Psoas muscle (tissue), 8 donors: ENCODE data around the gene EXD3. TPM values are rescaled to one million over a fixed set of nuclear protein-coding genes. Genes with fewer than 3 reads are reported as not detected.

ENCODE experiments used
- ATAC-seq, 4 donors: fragments of 200-7000 bp; cut with Tn5 transposase; one replicate each; pipeline ENCODE4 v1.9.1; 2020; ENCODE audit warnings: moderate library complexity in 3 of 4, mild to moderate bottlenecking in 2 of 4
- DNase-seq, 2 donors: peaks; one replicate each; pipeline ENCODE4 v3.0.0-alpha.2; 2020
- H3K27ac ChIP-seq: fragments of 200-600 bp; one replicate; pipeline ENCODE4 v1.8.0; 2022
- H3K27me3 ChIP-seq, 3 donors: fragments of 200-600 bp in 1 of 3; one replicate each; pipeline versions ENCODE4 v1.6.1 to v1.8.0; 2013 to 2022; ENCODE audit warnings: low read length in 2 of 3, mild to moderate bottlenecking in 2 of 3, moderate library complexity in 1 of 3; ENCODE audit not compliant: insufficient read depth in 3 of 3
- H3K36me3 ChIP-seq, 2 donors: fragments of 200-600 bp in 1 of 2; one replicate each; pipeline versions ENCODE4 v1.6.1 to v1.8.0; 2013 to 2022; ENCODE audit warnings: low read depth in 1 of 2, mild to moderate bottlenecking in 1 of 2, moderate library complexity in 1 of 2; ENCODE audit not compliant: insufficient read depth in 1 of 2
- H3K4me1 ChIP-seq: fragments of 200-600 bp; one replicate; pipeline ENCODE4 v1.8.0; 2022
- H3K4me3 ChIP-seq: fragments of 200-600 bp; one replicate; pipeline ENCODE4 v1.8.0; 2022; ENCODE audit warnings: mild to moderate bottlenecking
- H3K9me3 ChIP-seq: fragments of 200-600 bp; one replicate; pipeline ENCODE4 v1.8.0; 2022
- WGBS, 3 donors: extraction: QIAGEN DNeasy Blood & Tissue Kit; methylation state at CpG; one replicate each; pipeline versions ENCODE4 v1.1.6 to v1.1.7; 2013; 5-methylcytosine and 5-hydroxymethylcytosine counted together
- intact Hi-C, 2 donors: fragments of 100-400 bp; cut with DNase I; formaldehyde crosslinking; loops; one replicate each; pipeline versions ENCODE4 v1.11.0 to v1.14.2; 2022
- polyA plus RNA-seq, 3 donors: library from polyadenylated mRNA; stranded (reverse); fragments of 200-250 nt; gene quantifications; one replicate each; pipeline ENCODE4 v1.2.3, GENCODE V29; 2013
- total RNA-seq, 4 donors: library from RNA; stranded (reverse); fragmentation: NEBNext Ultra II Directional in 2 of 4; extraction: Animal tissue kit (Norgen Biotek cat#: 25700) in 2 of 4; gene quantifications; one replicate each; pipeline versions ENCODE4 v1.2.1 to v1.2.4, GENCODE V29; 2021 to 2023
- TF ChIP-seq, protein P1 (sequence below): fragments of 200-600 bp; IDR thresholded peaks from one replicate; pipeline ENCODE4 v1.8.0; 2022; ENCODE audit warnings: antibody characterized with exemption
- donor health status: healthy with polysubstance abuse.
- donor health status: DM: no; HTN: no; CAD: no; lungs with moderate emphysema.
- donor health status: Bipolar disorder and iron deficiency.
- donor health status: healthy.
- donor health status: DM: yes; HTN: yes; CAD: no.
- donor health status: DM: no; HTN: no; CAD: no.
- donor health status: DM: no; HTN: no; CAD: no.
- donor health status: DM: yes; HTN: yes; CAD: no.

Gene EXD3
- total and polyA plus RNA-seq, 7 donors: 5.7 to 11.2 (median 9.4) TPM

DNA sequence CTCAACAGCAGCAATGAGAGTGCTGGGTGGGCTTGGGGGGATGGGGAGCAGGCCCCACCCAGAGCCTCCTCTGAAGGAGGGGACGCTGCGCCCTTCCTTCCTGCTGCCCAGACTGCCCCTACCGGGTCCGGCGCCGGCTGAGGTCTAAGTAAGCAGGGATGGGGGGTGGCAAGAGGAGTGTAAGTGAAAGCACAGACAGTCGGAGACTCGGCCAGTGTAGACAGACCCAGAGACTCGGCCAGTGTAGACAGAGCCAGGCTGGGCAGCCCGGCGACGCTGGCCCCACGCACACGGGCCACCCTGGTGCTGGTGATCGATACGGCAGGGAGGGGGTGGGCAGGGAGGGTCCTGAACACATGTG lies 25.6 kb upstream of the EXD3 start:
- peaks cover 0 to 1% (median 0%) of the 10 kb centered on the region in 3 donors for H3K27me3 ChIP-seq
- peaks cover 3% of the 10 kb centered on the region for H3K4me1 ChIP-seq
- H3K9me3 ChIP-seq: no peaks in the 10 kb centered on the region
- H3K27ac ChIP-seq: no peak overlapping the region
- intact Hi-C loops: no loop called here
- DNase-seq (peak; percentile 13 to 43), ATAC-seq (no peak)
- no peak overlapping the region for H3K4me3 ChIP-seq
- 88 to 90% (median 88%) methylated on average over 15 to 16 of the region's 16 CpGs for WGBS, 3 donors
- TF ChIP-seq, protein P1, sequence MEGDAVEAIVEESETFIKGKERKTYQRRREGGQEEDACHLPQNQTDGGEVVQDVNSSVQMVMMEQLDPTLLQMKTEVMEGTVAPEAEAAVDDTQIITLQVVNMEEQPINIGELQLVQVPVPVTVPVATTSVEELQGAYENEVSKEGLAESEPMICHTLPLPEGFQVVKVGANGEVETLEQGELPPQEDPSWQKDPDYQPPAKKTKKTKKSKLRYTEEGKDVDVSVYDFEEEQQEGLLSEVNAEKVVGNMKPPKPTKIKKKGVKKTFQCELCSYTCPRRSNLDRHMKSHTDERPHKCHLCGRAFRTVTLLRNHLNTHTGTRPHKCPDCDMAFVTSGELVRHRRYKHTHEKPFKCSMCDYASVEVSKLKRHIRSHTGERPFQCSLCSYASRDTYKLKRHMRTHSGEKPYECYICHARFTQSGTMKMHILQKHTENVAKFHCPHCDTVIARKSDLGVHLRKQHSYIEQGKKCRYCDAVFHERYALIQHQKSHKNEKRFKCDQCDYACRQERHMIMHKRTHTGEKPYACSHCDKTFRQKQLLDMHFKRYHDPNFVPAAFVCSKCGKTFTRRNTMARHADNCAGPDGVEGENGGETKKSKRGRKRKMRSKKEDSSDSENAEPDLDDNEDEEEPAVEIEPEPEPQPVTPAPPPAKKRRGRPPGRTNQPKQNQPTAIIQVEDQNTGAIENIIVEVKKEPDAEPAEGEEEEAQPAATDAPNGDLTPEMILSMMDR: no peak
- peaks cover 0 to 25% of the 10 kb centered on the region in 2 donors for H3K36me3 ChIP-seq

DNA sequence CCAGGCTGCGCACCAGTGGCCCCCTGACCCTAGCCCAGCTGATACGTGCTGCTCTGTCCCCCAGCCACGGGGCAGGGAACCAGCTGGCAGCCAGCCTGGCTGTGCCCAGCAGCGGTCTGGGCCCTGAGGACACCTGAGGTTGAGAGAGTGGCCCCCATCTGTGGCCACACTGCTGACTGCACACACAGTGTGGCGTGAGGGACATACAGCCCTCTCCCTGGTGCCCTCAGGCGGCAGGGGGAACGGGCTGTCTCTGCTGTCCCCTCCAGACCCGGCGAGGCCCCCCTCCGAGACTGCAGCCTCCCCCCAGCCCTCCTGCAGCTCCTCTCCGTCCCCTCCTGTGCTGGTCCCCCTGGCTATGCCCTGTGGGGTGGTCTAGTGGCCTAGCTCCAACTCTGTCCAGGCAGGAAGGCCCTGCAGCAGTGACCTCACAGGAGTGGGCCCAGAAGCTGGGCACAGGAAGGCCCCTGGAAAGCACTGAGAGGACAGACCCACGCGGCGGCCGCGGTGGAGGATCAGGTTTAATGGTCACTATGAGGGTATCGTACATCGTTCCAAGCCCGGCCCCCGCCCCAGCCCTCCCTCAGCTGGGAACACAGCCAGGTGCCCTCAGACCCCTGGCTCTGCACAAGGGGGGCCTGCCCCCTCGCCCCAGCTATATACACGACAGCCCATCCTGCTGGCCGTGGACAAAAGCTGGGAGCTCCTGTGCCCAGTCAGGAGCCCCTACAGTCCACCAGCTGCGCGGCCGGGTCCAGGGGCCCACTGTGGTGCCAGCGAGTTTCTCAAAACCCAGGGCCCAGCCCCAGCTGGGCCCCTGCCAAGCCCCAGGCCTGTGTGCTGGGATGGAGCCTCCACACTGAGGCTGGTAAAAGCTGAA lies 25.0 kb upstream of the EXD3 start:
- Histone ChIP-seq H3K27ac (no peak overlapping the region), H3K9me3 (no peaks in the 10 kb centered on the region), H3K4me3 (no peak overlapping the region), H3K4me1 (peaks cover 3% of the 10 kb centered on the region), H3K27me3 (peaks cover 0 to 5% (median 0%) of the 10 kb centered on the region in 3 donors), H3K36me3 (peaks cover 0 to 24% of the 10 kb centered on the region in 2 donors)
- WGBS, 3 donors: 73 to 77% (median 75%) methylated on average over 26 to 27 of the region's 27 CpGs
- no peak for ATAC-seq
- TF ChIP-seq, protein P1: no peak
- intact Hi-C loops: no loop called here
- DNase-seq: peak; percentile 18 to 50

DNA sequence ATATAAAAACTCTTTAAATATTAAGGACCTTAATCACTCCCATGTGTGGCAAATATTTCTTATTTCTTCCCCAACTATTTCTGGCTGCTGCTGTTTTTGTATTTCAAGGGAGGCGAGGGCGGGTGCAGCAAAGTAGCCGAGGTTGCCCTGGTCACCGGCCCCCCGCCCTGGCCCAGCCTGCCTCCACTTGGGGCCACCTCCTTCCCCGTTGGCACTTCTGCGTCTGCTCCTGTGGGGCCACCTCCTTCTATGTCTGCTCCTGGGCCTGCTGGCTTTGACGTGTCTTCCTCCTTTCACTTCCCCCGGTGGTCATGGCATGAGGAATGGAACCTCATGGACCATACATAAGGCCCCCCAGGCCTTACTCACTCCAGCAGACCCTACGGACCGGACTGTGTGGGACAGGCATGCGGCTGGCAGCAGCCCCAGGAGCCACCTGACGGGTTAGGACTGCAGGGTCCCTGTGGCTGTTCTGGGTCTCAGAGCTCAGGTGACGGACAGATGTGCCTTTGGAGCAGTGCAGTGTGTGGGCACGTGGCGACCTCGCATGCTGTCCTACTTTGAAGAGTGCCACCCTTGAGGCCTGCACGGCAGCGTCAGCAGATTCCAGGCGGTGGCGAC lies 24.0 kb upstream of the EXD3 start:
- Histone ChIP-seq H3K27ac (no peak overlapping the region), H3K27me3 (peaks cover 0 to 15% (median 0%) of the 10 kb centered on the region in 3 donors), H3K4me1 (peaks cover 3% of the 10 kb centered on the region), H3K4me3 (no peak overlapping the region), H3K36me3 (peaks cover 0 to 18% of the 10 kb centered on the region in 2 donors), H3K9me3 (no peaks in the 10 kb centered on the region)
- no peak for ATAC-seq
- 68 to 78% (median 70%) methylated on average over 21 of the region's 21 CpGs for WGBS, 3 donors
- intact Hi-C loops: no loop called here
- TF ChIP-seq, protein P1: no peak
- peak; percentile 12 to 38 for DNase-seq

DNA sequence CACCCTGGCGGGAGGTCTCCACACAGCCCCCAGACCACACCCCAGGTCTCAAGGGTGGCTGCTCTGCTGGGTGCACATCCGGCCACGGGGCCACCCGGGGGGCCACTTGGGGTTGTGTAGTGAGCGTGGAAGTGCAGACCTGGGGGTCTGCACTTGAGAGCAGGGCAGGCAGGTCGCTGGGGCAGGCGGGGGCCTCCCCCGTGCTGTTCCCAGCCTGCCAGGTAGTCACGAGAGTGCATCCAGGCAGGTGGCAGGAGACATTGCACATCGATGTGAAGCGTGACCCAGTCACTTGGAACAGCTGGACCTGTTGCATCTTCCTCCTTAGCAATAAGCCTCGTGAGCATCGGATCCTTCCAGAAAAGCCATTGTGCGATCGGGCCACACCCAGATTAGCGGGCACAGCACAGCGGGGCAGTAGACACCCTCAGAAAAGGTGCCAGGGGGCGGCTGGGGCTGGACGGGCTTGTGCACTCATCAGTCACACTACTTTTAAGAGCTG lies 23.0 kb upstream of the EXD3 start:
- DNase-seq (peak; percentile 14 to 52), ATAC-seq (peak; percentile 8 to 26 (median 24))
- Histone ChIP-seq H3K27me3 (peaks cover 0 to 21% (median 5%) of the 10 kb centered on the region in 3 donors), H3K9me3 (no peaks in the 10 kb centered on the region), H3K36me3 (peaks cover 0 to 18% of the 10 kb centered on the region in 2 donors), H3K4me3 (no peak overlapping the region), H3K4me1 (peaks cover 3% of the 10 kb centered on the region), H3K27ac (no peak overlapping the region)
- TF ChIP-seq, protein P1: no peak
- 37 to 47% (median 40%) methylated on average over 19 of the region's 19 CpGs for WGBS, 3 donors
- intact Hi-C loops: no loop called here
